HuH-7 (cell line): ENCODE results near the gene LRIG1.

Source experiments
- DNase-seq: peaks from one replicate; pipeline ENCODE4 v3.0.0; 2011; ENCODE audit warnings: low spot score

LRIG1 gene

DNA sequence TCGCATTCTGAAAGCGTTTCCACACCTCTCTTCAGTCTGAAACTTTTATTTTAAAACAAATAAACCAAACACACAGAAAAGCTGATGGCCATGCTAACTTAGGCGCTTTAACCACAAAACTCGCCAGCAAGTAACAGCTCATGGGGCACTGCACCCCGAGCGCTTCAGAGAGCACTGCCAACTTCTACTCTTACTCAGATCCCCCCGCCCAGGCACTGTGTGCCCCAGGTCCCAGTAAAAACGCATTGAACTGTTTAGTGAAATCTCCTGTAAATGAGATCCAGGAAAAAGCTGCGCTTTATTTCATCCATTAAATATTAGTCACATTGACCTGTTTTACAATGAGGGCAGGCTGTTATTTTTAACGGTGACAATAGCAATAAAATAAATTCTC is 99.7 kb downstream of the LRIG1 start:
- no peak for DNase-seq

DNA sequence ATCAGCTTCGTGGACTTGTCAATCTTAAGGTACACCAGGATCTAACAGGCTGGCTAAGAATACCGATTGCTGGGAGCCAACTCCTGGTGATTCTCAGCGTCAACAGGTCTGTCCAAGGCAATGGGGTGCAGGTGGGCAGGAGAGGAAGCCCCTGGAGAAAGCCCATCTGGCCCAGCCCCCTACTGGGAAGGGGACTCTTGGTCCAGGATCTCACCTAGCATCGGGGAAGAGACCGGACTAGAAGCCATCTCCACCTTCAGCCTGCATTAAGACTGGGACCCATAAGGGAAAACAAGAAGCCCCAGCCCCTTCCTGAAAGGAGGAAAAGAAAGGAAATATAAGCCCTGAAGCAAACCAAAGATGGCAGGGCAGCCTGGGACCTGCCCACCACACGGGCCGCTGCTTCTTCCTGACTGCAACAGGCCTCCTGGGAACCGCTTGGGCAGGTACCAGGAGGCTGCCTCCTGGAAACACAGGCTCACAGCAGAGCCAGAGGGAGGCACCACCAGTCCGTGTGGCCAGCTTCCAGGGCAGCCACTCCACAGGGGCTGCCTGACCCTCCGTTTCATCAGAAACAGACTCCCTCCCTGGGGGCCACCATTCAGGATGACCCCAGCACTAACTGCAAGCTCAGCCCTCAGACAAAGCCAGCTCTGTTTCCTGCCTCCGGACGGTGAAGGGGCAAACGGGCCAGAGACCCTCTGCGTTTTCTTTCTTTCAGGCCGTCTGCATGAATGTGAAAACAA is 100.2 kb downstream of the LRIG1 start:
- DNase-seq, result no peak

DNA sequence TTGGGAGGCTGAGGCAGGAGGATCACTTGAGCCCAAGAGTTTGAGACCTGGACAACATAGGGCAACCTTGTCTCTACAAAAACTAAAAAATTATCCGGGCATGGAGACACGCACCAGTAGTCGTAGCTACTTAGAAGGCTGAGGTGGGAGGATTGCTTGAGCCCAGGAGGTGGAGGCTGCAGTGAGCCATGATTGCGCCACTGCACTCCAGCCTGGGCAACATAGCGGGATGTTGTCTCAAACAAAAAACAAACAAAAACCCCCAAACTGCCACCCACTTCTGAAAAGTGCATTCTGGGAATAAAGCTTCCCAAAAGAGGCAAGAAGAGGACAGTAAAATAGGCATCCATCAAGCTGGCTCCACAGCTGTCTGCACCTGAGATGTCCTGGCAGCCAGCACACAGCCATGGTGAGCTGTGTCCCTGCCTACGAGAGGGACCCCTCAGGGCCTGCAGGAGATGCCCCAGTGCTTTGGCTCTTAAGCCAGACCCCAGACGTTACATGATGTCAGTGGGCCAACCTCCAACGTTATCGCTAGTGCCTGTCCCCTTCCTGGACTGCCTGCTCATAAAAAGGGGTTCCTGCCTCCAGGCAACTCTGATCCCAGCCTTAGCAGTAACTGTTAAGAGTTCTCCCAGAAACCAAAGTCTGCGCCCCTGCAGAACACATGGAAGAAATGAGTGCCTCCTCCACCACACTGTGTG is 101.1 kb downstream of the LRIG1 start:
- no peak for DNase-seq

DNA sequence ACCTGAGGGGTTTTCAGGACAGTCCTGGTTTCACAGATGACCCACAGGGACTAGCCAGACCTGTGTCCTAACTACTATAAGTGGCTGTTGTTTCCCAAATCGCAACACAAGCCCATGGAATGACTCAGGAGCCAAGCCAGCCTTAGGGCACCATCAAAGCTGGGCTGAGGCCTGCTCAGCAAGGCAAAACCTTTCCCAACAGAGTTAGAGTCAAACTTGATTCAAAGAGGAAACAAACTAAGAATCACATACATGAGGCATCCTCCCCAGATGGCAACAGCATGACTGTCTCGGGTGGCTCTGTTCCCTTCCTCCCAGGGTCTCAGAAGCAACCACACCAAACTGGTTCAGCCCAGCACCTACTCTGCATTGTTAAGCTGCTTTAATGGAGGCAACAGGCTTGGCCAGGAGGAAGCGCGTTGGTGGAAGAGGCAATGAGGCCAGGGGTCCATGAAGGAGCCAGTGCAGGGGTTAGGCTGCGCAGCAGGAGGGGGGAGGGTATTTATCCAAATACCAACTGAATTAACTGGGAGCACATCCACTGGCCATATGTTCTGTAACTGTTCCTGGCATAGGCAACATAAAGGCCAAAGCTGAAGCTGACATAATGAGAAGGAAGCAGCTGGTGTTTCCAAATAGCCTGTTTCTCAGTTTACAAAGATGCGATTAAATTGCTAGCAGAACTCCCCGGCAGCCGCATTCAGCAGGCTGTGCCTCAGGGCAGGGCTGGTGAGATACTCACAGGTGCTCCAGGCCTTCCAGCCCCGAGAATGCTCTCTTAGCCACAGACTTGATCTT is 102.4 kb downstream of the LRIG1 start:
- no peak for DNase-seq

DNA sequence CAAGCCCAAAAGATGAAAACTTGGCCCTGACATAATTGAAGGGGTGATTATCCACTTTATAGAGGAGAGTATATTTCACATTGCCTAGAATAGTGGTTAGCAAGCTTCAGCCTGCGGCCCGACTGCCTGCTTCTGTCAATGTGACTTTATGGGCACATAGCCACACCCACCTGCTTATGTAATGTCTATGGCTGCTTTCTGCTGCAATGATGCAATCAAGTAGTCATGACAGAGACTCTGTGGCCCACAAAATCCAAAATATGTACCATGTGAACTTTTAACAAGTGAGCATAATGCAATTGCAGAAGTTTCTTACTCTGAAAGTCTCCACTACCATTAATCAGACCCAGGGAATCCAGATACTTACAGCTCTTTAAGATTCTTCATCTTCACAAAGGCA is 103.1 kb downstream of the LRIG1 start:
- no peak for DNase-seq

DNA sequence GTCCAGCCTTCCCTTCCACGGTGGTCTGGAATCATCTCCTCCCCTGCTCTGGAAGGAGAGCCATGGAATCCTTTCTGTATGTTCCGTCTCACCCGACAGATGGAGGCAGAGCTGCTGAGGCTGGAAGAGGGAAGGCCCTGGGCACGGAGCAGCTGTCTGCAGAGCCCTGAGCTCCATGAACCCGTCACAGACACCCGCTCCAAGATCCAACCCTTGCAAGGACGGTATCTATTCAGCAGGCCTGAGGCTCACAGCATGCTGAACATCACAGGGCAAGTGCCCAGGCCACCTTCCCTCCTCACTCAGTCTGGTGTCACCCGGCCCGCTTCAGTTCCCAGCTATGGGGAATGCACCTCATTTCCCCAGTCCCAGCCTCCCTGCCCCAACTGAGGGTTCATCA is 103.9 kb downstream of the LRIG1 start:
- DNase-seq, result no peak

DNA sequence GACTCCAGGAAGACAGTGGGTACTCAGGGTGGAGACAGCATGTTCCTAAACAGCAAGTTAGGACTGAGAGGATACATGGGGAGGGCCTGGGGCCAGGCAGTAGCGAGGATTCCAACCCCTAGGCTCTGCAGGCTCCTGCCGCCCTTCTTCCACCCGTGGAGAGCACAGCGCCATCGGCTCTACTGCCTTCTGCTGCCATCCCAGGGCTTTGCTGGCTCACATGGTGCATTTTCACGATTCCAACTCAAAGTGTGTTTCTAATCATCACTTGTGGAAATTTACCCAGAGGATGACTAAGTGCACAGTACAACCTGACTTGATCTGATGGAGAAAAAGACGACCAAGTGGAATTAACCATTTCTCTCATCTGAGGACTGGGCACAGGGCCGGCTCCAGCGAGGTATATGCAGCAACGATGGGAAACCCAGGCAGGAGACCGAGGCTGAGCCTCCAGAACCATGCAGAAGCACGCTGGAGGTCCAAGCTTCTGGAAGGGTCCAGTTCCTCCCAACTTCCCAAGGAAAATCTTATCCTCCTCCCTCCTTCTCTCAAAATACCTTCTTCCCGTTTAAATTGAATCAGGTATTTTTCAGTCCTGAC is 104.6 kb downstream of the LRIG1 start:
- DNase-seq, result no peak

DNA sequence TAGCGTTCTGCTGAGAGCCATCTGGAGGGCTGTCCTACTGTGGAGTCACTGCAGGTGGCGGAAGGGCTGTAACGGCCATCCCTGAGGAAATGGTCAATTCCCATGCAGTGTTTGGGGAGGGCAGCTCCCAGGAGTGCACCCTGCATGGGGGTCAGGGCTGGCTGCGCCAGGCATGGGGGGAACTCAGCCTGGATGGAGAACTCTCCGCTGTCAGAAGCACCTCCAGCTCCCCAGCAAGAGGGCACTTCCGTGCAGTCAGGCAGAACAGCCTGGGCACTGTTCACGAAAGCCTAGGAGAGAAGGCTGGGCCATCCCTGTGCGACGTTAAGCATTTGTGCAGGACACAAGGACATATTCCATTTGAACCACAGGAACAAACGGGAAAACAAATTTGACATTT is 105.2 kb downstream of the LRIG1 start:
- DNase-seq, result no peak

DNA sequence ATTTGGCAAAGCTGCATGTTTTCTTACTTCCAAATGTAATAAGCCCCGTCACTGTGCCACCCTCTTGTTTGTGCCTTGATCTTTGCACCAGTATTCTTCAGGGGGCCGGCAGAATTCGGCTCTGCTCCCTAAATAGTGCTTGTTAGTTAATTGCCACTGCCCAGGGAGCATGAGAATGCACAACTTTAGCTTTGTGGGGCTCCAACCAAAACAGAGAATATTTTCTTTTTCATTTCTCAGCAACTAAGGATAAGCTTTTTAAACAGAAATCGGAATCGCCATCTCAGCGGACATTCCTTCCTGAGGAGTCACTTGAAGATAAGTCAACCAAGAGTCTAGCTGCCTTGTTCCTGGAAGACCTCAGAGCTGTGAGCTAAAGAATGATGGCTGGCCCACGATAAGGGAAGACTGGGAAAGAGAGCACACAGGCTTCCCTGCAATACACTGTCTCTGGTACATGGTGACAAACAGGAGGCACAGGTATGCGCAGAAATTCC is 106.0 kb downstream of the LRIG1 start:
- DNase-seq, result no peak

DNA sequence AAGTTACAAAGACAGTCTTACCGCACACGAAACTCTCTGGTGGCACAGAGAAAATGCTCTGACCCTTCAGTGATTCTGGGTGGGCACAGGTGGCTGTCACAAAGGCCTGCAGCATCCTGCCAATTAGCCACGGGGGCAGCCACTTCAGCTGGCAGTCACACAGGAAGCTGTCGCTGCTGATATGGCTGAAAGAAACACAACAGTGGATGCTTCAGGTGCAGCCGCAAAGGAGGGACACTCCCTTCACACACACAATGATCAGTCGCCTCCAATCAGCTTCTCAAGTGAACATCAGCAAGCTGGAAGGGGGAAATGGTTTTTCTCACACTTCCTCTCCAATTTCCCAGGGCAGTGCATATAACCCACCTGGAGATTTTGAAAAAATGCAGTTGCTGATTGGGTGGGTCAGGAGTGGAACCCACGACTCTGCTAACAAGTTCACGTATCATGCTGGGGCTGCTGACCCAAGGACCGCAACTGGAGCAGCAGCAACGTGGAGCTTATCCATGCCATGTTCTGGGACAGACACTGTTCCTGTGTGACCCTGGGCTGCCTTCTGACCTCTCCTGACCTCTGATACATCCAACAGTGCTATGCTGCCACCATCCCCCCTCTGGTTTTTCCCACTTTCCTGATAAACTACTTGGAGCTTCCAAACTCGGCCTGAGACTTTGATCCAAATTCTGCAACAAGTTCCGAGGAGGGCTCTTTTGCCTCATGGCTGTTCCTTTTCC is 106.6 kb downstream of the LRIG1 start:
- DNase-seq, result no peak

DNA sequence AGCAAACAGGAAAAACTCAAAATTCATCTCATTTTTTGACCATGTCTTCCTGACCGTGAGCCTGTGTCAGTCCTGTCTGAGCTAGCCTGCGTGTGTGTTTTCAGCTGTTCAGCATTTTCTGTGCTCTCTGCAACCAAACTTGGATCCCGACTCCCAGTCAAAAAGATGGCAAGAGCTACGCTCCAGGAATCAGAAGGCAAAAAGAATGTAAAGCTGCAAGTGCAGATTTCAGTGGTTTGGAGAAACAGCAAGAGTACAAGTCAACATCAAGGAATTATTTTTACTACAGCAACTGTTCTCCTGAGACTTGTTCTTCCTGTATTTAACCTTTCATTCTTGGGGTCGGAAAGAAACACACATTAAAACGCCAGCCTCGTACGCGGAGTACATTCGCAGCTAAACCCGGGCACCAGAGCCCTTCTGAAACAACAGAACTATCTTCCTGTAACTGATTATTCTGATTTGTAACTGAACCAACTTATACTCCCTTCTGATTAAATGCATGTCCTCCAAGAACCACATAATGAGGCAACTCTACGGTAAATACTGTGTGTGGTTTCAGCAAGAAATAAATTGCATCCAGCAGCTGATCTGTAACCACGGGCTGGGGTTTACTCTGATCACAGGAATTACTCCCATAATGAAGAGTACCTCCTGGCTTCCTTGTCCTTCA is 107.4 kb downstream of the LRIG1 start:
- DNase-seq, result no peak

DNA sequence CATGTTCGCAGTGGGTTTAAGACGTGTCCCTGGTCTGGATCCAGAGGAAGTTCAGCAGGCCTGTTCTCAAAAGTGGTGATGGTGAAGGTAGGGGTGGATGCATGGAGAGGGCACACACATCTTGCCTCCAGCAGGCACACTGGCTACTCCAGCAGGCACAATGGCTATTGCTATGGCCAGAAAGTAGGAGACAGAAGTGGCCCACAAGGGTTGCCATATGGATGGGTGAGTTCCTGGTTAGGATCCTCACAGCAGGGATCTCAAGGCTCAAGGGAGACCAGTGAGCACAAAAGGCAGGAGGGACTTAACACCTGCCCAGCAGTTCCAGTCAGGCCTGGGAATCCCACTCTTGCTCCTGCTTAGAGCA is 107.9 kb downstream of the LRIG1 start:
- no peak for DNase-seq

DNA sequence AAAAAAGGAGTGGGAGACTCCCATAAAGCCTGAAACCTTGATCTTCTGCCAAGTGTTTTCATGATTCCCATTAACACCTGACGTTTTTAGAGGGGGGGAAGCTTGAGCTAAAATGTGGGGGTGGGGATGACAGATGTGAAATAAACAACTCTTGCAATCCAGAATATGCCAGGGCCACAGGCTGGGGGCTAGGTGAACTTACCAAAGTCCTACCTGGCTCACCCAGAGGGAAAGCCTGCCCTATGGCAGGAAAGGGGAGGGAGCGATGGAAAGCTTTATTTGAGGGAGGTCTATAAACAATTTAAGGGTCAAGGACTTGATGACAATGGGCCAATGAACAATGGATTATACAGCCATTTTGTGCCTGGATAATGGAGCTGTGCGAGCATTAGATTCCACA is 108.3 kb downstream of the LRIG1 start:
- DNase-seq, result no peak

DNA sequence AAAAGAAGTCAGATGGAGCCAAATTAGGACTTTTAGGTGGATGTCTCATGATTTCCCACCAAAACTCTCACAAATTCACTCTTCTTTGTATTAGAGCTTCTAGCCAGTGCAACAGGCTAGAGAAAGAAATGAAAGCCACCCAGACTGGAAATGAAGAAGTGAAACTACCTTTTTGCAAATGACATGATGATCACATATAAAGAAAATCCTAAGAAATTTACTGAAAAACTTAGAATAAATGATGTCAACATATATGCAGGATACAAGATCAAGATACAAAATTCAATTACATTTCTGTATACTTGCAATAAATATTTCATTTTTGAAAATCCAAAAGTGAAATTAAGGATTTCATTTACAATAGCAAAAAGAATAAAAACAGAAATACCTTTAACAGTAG is 110.8 kb downstream of the LRIG1 start:
- no peak for DNase-seq

DNA sequence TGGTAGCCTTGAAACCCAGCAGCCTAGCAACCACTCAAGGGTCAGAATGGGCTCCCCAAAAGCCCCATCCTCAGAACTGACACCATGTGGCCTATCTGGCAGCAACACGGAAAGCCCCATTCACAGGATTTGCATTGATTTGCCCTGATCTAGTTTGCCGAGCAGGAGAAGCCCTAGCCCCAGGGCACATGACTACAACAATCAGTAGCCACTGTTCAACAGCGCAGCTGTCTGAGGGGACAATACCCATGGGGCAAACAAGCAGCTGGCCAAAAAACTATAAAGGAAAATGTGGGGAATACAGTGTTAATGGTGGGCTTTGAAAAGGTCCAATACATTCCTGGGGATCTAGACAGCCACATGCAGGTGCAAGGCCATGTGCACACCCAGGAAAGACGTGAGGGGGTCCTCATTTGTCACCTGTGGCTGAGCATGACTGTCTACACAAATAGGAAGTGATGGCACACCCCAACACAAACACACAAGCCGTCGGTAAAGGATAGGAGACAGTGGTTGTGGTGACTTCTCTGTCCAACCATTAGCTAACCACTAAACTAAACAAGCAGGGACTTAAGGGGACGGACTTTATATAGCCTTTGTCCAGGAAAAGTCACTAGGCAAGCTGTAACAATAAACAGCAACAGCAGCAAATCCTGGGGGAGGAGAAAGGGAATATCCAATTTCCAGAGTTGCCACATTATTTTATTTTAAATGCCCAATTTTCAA is 113.7 kb downstream of the LRIG1 start:
- no peak for DNase-seq

DNA sequence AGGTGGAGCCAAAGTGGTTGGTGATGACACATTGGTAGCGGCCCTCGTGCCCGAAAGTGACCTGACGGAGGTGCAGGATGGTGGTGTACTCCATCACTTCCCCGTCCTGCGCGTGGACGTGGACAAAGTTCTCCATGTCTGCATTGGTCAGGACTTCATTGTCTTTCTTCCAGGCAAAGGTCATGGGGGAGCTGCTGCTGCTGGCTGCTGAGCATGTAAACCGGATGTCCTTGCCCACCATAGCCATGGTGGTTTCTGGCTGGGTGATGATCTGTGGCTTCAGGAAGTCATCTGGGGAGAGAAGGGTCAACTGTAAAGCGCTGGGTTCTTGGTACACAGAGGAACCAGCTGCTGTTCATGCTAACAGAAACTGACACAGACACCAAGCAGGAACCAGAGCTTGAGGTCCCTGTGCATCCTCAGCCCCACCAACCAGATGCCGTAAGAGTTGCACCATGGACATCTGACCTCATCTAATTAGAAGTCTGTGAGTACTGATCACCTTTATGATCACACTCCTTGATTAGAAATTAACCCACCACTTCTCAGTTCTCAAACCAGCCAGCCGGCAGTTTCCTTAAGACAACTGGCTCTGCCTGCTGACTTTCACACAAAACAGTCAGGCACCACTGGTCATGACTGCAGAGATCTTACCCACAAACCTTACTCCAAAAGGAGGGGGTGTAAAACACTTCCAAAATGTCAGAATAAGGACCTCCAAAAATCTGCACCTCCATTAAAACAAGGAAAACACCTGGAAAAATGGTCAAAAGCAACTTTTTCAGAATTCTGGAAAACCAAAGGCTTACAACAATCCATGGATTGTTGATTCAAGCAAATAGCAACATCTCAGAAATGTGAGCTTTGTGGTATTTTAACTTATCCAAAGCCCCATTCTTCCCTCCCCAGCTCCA is 114.6 kb downstream of the LRIG1 start:
- DNase-seq, result no peak

DNA sequence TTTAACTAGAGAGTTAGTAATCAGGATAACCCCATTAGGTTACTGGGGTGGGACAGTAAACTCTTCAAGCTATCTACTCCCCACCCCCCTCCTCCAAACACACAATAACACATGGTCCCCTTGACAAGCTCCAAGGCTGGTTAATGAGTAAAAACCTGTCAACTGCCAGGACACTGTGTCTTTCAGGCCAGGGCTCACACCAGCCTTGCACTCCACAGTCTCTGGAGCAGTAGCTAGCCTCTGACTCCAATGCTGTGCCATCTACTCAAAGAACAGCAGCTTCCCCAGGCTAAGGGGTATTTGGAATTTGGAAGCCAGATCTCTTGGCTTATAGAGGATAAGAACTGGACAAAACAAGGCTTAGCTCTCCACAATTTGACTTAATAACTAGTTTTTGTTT is 115.8 kb downstream of the LRIG1 start:
- DNase-seq, result no peak

DNA sequence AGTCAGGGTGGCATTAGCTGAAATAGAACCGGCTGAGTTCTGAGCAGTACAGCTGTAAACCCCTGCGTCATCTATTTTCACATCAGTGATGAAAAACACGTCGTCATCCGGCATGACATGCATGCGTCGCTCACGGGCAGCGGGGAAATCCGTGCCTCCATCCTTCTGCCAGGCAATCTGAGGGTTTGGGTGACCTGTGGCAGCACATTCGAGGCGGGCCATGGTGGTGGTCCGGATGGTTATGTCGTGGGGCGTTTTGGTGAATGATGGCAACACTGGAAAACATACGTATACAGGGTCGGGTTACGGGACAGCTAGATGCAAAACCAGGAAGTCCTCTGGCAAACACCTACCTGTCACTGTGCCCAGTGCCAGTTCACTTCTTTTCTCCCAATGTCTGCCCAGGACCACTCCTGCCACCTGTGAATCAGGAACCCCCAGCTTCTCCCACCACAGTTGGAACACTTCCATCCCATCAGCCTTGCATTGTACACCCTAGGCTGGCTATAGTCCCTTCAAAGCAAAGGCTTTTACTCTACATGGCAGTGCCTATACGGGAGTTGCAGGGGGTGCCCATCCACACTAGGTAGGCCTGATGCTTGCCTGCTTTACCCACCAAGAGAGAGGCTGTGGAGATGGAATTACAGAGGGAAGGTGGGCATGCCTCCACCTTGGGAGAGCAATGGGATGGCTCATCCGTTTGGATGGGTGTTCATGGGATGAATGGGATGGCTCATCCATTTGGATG is 116.7 kb downstream of the LRIG1 start:
- no peak for DNase-seq

DNA sequence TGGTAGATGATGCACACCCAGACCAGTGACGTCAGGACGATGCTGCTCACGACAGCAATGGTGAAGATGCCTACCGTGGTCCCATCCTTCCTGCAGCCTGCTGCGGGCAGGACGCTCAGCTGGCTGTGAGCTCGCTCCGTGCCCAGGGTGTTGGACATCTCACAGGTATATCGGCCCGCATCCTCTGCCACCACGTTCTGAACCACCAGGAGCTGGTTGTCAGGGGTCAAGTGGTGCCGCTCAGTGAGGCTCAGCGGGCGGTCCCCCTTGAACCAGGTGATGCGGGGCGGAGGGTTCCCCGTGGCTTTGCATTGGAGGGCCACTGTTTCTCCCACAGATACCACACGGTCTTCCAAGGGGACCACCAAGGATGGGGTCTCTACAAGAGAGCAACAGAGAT is 117.8 kb downstream of the LRIG1 start:
- no peak for DNase-seq
